HEK293 (cell line): ENCODE data around the gene EMP1.

Source experiments
- BCL6B ChIP-seq: fragments of 450-650 bp; formaldehyde crosslinking; IDR thresholded peaks from 2 replicates; pipeline ENCODE4 v1.5.1; 2017; ENCODE audit warnings: missing biosample characterization, missing genetic modification characterization
- HOXA7 ChIP-seq: sonication (generic); formaldehyde crosslinking; IDR thresholded peaks from 2 replicates; pipeline ENCODE4 v1.8.1; 2022; ENCODE audit warnings: missing genetic modification reagents, borderline replicate concordance
- INSM2 ChIP-seq: fragments of 450-650 bp; formaldehyde crosslinking; IDR thresholded peaks from 2 replicates; pipeline ENCODE4 v1.5.1; 2016; ENCODE audit warnings: missing biosample characterization, missing genetic modification characterization
- KLF1 ChIP-seq: fragments of 450-650 bp; formaldehyde crosslinking; IDR thresholded peaks from 2 replicates; pipeline ENCODE4 v1.5.1; 2016; ENCODE audit warnings: missing biosample characterization, missing genetic modification characterization
- PATZ1 ChIP-seq: fragments of 450-650 bp; formaldehyde crosslinking; IDR thresholded peaks from 2 replicates; pipeline ENCODE4 v1.5.1; 2016; ENCODE audit warnings: missing biosample characterization, missing genetic modification characterization
- PRDM4 ChIP-seq: fragments of 450-650 bp; formaldehyde crosslinking; IDR thresholded peaks from 2 replicates; pipeline ENCODE4 v1.5.1; 2017; ENCODE audit warnings: missing biosample characterization, missing genetic modification characterization
- REST ChIP-seq: fragments of 450-650 bp; formaldehyde crosslinking; IDR thresholded peaks from 2 replicates; pipeline ENCODE4 v1.5.1; 2016; ENCODE audit warnings: missing biosample characterization, missing genetic modification characterization
- SP7 ChIP-seq: fragments of 450-650 bp; formaldehyde crosslinking; IDR thresholded peaks from 2 replicates; pipeline ENCODE4 v1.5.1; 2016; ENCODE audit warnings: missing biosample characterization, missing genetic modification characterization
- WT1 ChIP-seq: fragments of 450-650 bp; formaldehyde crosslinking; IDR thresholded peaks from 2 replicates; pipeline ENCODE4 v1.5.1; 2016; ENCODE audit warnings: missing biosample characterization, missing genetic modification characterization
- ZBTB17 ChIP-seq: fragments of 450-650 bp; formaldehyde crosslinking; IDR thresholded peaks from 2 replicates; pipeline ENCODE4 v1.5.1; 2016; ENCODE audit warnings: missing biosample characterization, missing genetic modification characterization
- ZIC2 ChIP-seq: fragments of 450-650 bp; formaldehyde crosslinking; IDR thresholded peaks from 2 replicates; pipeline ENCODE4 v1.5.1; 2016; ENCODE audit warnings: missing biosample characterization, missing genetic modification characterization
- ZNF133 ChIP-seq: fragments of 450-650 bp; formaldehyde crosslinking; IDR thresholded peaks from 2 replicates; pipeline ENCODE4 v1.5.1; 2016; ENCODE audit warnings: missing biosample characterization, missing genetic modification characterization
- ZNF138 ChIP-seq: fragments of 450-650 bp; formaldehyde crosslinking; IDR thresholded peaks from 2 replicates; pipeline ENCODE4 v1.5.1; 2016; ENCODE audit warnings: missing biosample characterization, missing genetic modification characterization, borderline replicate concordance
- ZNF18 ChIP-seq: fragments of 450-650 bp; formaldehyde crosslinking; IDR thresholded peaks from 2 replicates; pipeline ENCODE4 v1.5.1; 2016; ENCODE audit warnings: missing biosample characterization, missing genetic modification characterization
- ZNF221 ChIP-seq: fragments of 450-650 bp; formaldehyde crosslinking; IDR thresholded peaks from 2 replicates; pipeline ENCODE4 v1.5.1; 2017; ENCODE audit warnings: missing biosample characterization, missing genetic modification characterization, borderline replicate concordance
- ZNF26 ChIP-seq: fragments of 450-650 bp; formaldehyde crosslinking; IDR thresholded peaks from 2 replicates; pipeline ENCODE4 v1.5.1; 2016; ENCODE audit warnings: missing biosample characterization, missing genetic modification characterization
- ZNF324 ChIP-seq: fragments of 450-650 bp; formaldehyde crosslinking; IDR thresholded peaks from 2 replicates; pipeline ENCODE4 v1.5.1; 2016; ENCODE audit warnings: missing biosample characterization, missing genetic modification characterization
- ZNF426 ChIP-seq: fragments of 450-650 bp; formaldehyde crosslinking; IDR thresholded peaks from 2 replicates; pipeline ENCODE4 v1.5.1; 2017; ENCODE audit warnings: missing biosample characterization, missing genetic modification characterization, mild to moderate bottlenecking, inconsistent platforms, moderate library complexity
- ZNF600 ChIP-seq: fragments of 450-650 bp; formaldehyde crosslinking; IDR thresholded peaks from 2 replicates; pipeline ENCODE4 v1.5.1; 2016; ENCODE audit warnings: missing biosample characterization, missing genetic modification characterization
- ZNF670 ChIP-seq: fragments of 450-650 bp; formaldehyde crosslinking; IDR thresholded peaks from 2 replicates; pipeline ENCODE4 v1.5.1; 2016; ENCODE audit warnings: missing biosample characterization, missing genetic modification characterization, low read depth
- ZNF707 ChIP-seq: fragments of 450-650 bp; formaldehyde crosslinking; IDR thresholded peaks from 2 replicates; pipeline ENCODE4 v1.5.1; 2016; ENCODE audit warnings: missing biosample characterization, missing genetic modification characterization
- ZNF837 ChIP-seq: fragments of 450-650 bp; formaldehyde crosslinking; IDR thresholded peaks from 2 replicates; pipeline ENCODE4 v1.5.1; 2016; ENCODE audit warnings: missing biosample characterization, missing genetic modification characterization

The EMP1 gene

GRCh38 chr12:13196130-13196921 lies at the start of gene EMP1 (continued):
- TF ChIP-seq KLF1 = peak; percentile 90
- TF ChIP-seq ZBTB17 (tag by site-specific recombination) = 0 out of 2 replicates have a peak, but pooled peaks have one; percentile 28
- no peak for TF ChIP-seq ZNF837
- TF ChIP-seq INSM2 (tag by site-specific recombination) = 0 out of 2 replicates have a peak, but pooled peaks have one; percentile 11
- TF ChIP-seq ZIC2 (tag by site-specific recombination) = no peak
- no peak for TF ChIP-seq ZNF670 (tag by site-specific recombination)
- TF ChIP-seq ZNF221 = no peak
- peak; percentile 99 for TF ChIP-seq PRDM4
- TF ChIP-seq WT1 (tag by site-specific recombination) = peak; percentile 54
- no peak for TF ChIP-seq ZNF18 (tag by site-specific recombination)
- no peak for TF ChIP-seq ZNF133 (tag by site-specific recombination)
- TF ChIP-seq ZNF138 (tag by site-specific recombination) = no peak
- TF ChIP-seq PATZ1 = 0 out of 2 replicates have a peak, but pooled peaks have one; percentile 19
- TF ChIP-seq SP7 (tag by site-specific recombination) = peak; percentile 70
- TF ChIP-seq BCL6B = no peak
- TF ChIP-seq ZNF707 = no peak
- TF ChIP-seq REST (tag by site-specific recombination) = peak; percentile 70
- TF ChIP-seq ZNF324 (tag by site-specific recombination) = no peak
- TF ChIP-seq HOXA7 = no peak
- TF ChIP-seq ZNF600 (tag by site-specific recombination) = no peak
- no peak for TF ChIP-seq ZNF26 (tag by site-specific recombination)
- TF ChIP-seq ZNF426 (tag by site-specific recombination) = no peak
